GM19025 (cell line): ENCODE data around the gene BCAT1.
"Not testable (repeated sequence)": the region's sequence is repeated elsewhere in the genome, so short reads cannot be mapped to it uniquely, and the experiment has no call there.

ENCODE experiments used
- ATAC-seq: cut with Tn5 transposase; IDR thresholded peaks from one replicate; pipeline ENCODE4 v1.9.1; 2021; ENCODE audit warnings: mild to moderate bottlenecking, low read depth, moderate library complexity; ENCODE audit not compliant: unreplicated experiment

BCAT1 gene

DNA sequence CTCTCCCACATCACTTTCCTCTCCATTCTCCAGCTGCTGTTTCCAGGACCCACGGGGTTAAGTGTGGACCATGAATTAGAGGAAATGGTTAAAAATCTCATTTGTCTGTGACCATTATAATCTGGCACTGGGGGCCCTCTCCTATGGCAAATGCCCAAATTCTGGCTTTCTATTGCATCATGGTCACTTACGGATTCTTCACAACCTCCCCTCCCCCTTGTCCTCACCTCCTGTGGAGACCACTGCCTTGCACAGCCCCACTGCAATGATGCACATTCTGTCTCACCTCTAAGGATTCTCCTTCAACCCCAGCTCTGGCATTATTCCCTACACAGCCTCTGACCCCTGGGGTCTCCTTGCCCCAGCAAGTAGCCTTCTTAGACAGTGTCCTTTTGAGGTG, 18.9 kb downstream of the BCAT1 start:
- no peak for ATAC-seq

GRCh38 chr12:24928533-24929306, 20.2 kb downstream of the BCAT1 start:
- ATAC-seq = not testable (repeated sequence)

DNA sequence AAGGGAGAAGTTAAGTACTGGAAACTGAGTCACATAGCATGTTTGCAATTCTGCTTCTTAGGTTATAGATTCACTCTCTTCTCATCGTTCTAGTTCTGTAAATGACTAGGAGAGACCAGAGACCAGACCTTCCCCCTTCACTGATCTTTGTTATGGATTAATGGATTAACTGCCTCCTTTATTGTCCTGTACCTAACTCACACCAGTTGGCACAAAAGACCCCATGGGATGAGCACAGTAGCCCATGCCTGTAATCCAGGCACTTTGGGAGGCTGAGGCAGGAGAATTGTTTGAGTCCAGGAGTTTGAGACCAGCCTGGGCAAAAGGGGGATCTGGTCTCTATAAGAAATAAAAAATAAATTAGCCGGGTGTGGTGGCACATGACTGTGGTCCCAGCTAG, 20.8 kb downstream of the BCAT1 start:
- ATAC-seq = no peak

DNA sequence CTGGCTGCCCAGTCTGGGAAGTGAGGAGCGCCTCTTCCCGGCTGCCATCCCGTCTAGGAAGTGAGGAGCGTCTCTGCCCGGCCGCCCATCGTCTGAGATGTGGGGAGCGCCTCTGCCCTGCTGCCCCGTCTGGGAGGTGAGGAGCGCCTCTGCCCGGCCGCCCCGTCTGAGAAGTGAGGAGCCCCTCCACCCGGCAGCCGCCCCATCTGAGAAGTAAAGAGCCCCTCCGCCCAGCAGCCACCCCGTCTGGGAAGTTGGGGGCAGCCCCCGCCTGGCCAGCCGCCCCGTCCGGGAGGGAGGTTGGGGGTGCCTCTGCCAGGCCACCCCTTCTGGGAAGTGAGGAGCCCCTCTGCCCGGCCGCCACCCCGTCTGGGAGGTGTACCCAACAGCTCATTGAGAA, 22.8 kb downstream of the BCAT1 start:
- not testable (repeated sequence) for ATAC-seq

DNA sequence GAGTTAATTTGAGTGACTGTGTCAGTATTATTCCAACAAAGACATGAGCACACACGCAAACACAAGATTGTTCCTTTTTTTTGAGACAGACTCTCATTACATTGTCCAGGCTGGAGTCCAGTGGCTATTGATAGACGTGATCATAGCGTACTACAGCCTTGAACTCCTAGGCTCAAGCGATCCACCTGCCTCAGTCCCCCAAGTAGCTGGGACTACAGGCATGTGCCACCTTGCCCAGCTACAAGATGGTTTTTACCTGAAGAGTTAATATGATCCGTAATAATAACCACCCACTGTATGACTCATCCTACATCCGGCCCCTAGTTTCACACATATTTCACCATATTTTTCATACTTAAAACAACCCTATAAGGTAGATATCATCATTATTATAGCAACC, 26.8 kb downstream of the BCAT1 start:
- no peak for ATAC-seq

DNA sequence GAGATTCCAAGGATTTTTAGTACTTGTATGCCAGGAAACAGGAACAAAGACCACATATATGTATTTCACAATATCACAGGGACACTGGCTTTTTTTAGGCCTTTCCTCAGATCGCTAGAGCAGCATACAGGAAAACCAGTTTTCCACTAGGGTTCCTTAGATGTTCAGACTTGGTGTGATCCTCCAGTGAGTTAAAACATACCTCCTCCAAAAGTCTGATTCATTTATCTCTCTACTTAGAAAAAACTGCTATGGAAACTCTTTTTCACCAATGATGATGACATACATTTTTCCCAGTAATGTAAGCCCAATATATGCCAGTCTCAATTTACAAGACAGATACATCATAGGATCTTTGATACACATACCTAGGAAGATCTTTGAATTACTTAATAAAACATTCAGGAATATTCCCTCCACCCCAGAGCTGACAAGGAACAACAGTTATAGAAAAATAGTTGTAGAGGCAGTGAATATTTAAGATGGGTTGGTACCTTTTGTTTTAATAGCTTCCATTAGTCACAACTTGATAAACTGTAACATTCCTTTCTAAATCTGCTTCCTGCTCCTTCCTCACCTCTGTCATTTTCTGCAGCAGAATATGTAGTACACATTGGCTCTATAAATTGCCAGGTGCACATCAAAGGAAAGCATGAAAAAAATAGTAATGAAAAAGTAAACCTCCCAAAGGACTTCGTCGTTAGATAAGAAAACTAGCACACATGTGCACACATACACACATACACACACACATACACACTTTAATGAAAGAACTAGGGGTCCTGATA, 27.5 kb downstream of the BCAT1 start:
- no peak for ATAC-seq

- no peak for ATAC-seq
These were observed 28.8 kb downstream of the BCAT1 start for GRCh38 chr12:24920141-24920540.

DNA sequence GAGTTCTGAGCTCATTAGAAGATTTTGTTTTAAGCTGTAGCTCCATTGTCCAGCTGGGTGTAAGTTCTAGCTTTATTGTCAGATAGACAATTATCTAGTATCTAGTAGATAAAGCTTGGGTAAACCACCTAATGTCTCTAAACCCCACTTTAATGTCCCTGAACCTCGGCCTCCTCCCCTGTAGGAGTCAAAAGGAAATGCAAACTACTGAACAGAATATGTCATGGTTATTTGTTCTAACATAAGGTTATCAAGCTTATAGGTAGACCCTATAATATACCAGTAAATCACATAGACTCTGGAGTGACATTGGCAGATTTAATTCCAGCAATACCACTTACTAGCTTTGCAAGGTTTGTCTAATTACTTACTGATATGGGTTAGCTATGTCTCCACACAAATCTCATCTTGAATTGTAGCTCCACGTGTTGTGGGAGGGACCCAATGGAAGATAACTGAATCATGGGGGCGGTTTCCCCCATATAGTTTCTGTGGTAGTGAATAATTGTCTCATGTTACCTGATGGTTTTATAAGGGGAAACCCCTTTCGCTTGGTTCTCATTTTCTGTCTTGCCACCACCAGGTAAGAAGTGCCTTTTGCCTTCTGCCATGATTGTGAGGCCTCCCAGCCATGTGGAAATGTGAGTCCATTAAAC, 29.4 kb downstream of the BCAT1 start:
- ATAC-seq = no peak

DNA sequence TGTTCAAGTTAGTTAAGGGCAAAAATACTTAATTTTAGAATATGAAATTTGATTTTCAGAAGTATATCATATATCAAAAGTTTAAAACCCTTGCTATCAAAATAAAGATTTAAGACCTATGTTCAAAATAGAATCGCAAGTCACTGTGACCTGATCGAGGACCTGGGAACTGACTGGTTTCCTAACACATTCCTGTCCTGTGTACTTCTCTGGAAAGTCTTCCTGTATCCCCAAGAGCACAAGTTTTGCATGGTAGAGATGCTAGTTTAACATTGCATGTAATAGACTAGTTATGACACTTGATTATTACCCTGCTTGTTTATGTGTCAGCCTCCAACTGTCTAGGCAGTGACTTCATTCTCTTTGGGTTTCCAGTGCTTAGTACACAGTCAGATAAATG, 30.3 kb downstream of the BCAT1 start:
- ATAC-seq = no peak

GRCh38 chr12:24915501-24915900, 33.4 kb downstream of the BCAT1 start:
- ATAC-seq = no peak

GRCh38 chr12:24913953-24914352, 34.9 kb downstream of the BCAT1 start:
- ATAC-seq = no peak

GRCh38 chr12:24913130-24913529, 35.8 kb downstream of the BCAT1 start:
- no peak for ATAC-seq

DNA sequence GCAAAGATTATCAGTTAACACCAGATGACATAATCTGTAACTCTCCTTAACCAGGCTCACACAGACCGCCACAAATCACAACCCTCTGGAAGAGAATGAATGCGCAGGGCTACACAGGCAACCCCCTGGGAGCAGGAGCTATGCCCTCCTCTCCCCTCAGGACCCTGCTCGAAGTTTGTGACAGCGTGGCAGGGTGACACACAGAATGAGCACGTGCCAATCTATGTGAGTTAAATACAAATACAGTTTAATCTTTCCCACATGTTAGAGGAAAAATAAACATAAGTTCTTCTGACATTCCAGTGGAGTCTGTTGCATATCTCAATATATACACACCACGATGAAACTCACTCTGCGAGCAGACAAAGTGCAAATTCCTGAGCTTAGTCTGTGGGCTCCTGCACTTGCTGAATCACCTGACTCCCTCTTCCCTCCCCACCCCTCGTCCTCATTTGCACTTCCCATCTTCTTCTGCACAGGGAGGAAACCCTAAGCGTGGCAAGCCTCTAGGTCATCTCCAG, 37.6 kb downstream of the BCAT1 start:
- ATAC-seq = no peak

GRCh38 chr12:24910192-24910591, 38.7 kb downstream of the BCAT1 start:
- ATAC-seq = not testable (repeated sequence)

DNA sequence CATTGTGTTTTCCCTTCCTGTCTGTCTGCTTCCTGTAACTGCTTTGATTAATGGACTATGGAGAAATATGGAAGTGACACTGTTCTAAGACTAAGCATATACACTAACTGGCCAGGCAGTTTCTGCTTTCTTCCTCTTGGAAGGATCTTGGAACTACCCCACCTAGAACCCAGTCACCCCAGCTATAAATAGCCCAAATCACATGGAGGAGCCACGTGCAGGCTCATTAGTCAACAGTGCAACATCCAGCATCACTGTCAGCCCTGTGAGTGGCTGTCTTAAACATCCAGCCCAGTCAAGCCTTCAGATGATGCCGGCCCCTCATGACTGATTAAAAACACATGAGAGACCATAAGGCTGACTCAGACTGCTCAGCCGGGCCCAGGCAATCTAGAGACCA, 39.2 kb downstream of the BCAT1 start:
- ATAC-seq = no peak

DNA sequence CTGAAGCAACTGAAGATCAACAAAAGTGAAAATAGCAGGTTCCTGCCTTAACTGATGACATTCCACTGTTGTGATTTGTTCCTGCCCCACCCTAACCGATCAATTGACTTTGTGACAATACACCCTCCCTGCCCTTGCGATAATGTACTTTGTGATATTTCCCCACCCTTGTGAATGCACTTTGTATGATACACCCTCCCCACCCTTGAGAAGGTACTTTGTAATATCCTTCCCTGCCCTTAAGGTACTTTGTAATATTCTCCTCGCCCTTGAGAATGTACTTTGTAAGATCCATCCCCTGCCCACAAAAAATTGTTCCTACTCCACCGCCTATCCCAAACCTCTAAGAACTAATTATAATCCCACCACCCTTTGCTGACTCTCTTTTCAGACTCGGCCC, 41.4 kb downstream of the BCAT1 start:
- ATAC-seq = no peak

- ATAC-seq = no peak
These were observed 42.8 kb downstream of the BCAT1 start for GRCh38 chr12:24906141-24906540.

DNA sequence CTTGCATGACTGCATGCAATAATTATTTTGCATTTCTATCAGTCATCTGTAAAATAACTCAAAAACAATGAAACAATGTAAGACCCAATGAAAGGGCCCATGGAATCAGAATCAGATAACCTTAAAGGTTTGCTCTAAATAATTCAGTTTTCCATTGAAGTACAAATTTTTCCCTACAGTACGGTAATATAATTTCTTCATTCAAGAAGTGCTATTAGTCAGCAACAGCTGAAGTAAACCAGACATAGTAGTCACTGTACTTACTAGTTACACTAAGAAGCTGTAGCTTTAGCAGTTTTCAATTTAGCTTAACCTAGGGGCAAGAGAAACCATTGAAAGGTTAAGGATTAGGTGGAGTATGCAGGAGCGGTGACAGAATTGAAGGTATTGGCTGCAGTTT, 43.5 kb downstream of the BCAT1 start:
- no peak for ATAC-seq

GRCh38 chr12:24904871-24905270, 44.0 kb downstream of the BCAT1 start:
- ATAC-seq = no peak

DNA sequence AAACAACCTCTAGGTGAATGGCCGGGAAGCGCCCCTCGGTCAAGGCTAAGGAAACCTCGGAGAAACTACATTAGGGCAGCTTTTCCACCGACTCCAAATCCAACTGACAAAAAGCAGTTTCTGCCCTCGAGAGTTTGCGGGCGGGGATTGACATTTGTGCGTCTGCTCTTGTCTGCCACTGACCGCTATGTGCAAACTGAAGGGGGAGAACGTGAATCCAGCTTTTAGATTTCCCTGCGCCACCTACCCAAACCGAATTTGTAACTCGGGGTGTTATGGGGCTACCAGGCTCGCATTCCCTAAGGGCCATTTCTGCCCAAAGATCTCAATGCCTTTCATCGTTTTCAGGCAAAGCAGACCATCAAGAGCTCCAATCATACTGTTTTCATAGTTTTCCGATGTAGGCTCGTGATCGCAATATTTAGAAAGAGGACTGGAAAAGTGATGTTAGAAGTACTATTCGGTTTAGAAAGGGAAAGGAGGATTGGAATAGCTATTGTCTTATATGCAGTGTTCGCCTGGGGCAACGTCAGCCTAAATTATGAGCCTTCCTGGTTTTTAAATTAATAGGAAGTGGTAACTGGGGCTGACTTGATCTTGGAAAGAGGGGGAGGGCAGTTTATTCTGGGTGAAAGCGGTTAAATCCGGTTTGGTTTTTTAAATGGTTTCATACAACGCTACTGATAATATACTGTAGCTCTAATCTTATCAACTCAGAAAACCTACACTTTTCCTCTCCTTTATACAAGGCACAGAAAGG, 45.4 kb downstream of the BCAT1 start:
- ATAC-seq = no peak
